Right hindlimb (tissue), 1 donor: ENCODE data around the gene HEMK1.

Experiments
- DNase-seq: peaks from one replicate; pipeline ENCODE4 v3.0.0-alpha.2; 2018

The HEMK1 gene

GRCh38 chr3:50568947-50569749 lies at the start of gene HEMK1:
Gene HEMK1, plus strand, starts transcription at chr3:50569522. Its CDS starts 1,583 bp downstream, at chr3:50571105.
- peak; percentile 97 for DNase-seq

- DNase-seq: no peak
These were observed 48.5 kb upstream of the HEMK1 start for GRCh38 chr3:50520849-50521248.

- no peak for DNase-seq
These were observed 47.8 kb upstream of the HEMK1 start for GRCh38 chr3:50521572-50521971.

GRCh38 chr3:50523279-50523811 lies 46.0 kb upstream of the HEMK1 start:
- no peak for DNase-seq

GRCh38 chr3:50524746-50525145 lies 44.6 kb upstream of the HEMK1 start:
- no peak for DNase-seq

GRCh38 chr3:50525191-50525910 lies 44.0 kb upstream of the HEMK1 start:
- no peak for DNase-seq

GRCh38 chr3:50525987-50526386 lies 43.3 kb upstream of the HEMK1 start:
- DNase-seq: peak; percentile 50

- no peak for DNase-seq
These were observed 39.0 kb upstream of the HEMK1 start for GRCh38 chr3:50530001-50530970.

GRCh38 chr3:50531201-50531600 lies 38.1 kb upstream of the HEMK1 start:
- DNase-seq: no peak

GRCh38 chr3:50532062-50532705 lies 37.1 kb upstream of the HEMK1 start:
- DNase-seq: no peak

- no peak for DNase-seq
These were observed 36.0 kb upstream of the HEMK1 start for GRCh38 chr3:50533316-50533715.

GRCh38 chr3:50533807-50534461 lies 35.4 kb upstream of the HEMK1 start:
- DNase-seq: no peak

GRCh38 chr3:50534681-50535330 lies 34.5 kb upstream of the HEMK1 start:
- DNase-seq: peak; percentile 49

- DNase-seq: no peak
These were observed 32.7 kb upstream of the HEMK1 start for GRCh38 chr3:50536471-50537180.

- no peak for DNase-seq
These were observed 31.7 kb upstream of the HEMK1 start for GRCh38 chr3:50537421-50538129.

GRCh38 chr3:50539356-50540286 lies 29.7 kb upstream of the HEMK1 start:
- no peak for DNase-seq

- peak; percentile 76 for DNase-seq
These were observed 26.9 kb upstream of the HEMK1 start for GRCh38 chr3:50542177-50543034.

GRCh38 chr3:50545781-50546180 lies 23.5 kb upstream of the HEMK1 start:
- DNase-seq: no peak
